ENCODE data around the gene PRKAG1.

DNA sequence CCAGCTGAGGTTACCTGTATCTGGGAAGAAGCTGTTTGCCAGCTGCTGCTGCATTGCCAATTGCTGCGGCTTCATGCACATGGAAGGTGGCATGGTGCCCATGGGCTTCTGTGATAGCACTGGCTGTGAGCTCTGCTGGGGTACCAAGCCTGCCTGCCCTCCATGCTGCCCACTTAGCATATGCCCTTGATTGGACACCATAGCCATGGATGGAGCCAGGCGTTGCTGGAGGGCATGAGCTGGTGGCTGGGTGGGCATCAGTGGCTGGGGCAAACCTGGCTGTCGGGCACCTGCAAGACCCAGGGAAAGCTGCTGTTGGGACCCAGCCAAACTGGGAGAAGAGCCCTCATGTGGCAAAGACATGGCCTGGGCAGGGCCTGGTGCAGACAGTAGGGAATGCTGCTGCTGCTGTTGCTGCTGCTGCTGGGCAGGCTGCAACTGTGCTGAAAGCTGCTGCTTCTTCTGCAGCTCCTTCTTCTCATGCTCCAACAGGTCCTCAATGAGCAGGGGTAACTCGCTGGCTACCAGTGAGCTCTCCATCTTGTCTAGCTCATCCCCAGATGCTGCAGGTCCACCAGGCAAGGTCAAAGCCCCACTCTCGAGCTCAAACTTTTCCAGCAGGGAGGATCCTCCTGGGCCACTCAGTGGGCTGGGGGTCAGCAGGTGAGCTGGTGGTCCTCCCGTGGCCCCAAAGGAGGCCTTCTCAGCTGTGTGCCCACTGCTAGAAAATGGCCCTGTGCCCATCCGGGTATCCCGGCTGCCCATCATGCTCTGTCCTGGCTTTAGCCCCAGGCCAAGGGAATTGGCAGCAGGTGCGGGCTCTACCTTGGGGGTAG is 18.8 kb upstream of the PRKAG1 start:
- TF ChIP-seq, protein P1, sequence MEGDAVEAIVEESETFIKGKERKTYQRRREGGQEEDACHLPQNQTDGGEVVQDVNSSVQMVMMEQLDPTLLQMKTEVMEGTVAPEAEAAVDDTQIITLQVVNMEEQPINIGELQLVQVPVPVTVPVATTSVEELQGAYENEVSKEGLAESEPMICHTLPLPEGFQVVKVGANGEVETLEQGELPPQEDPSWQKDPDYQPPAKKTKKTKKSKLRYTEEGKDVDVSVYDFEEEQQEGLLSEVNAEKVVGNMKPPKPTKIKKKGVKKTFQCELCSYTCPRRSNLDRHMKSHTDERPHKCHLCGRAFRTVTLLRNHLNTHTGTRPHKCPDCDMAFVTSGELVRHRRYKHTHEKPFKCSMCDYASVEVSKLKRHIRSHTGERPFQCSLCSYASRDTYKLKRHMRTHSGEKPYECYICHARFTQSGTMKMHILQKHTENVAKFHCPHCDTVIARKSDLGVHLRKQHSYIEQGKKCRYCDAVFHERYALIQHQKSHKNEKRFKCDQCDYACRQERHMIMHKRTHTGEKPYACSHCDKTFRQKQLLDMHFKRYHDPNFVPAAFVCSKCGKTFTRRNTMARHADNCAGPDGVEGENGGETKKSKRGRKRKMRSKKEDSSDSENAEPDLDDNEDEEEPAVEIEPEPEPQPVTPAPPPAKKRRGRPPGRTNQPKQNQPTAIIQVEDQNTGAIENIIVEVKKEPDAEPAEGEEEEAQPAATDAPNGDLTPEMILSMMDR (IDR thresholded peaks at IDR 0.05; ENCODE audit: low read depth, low read length): no peak
- TF ChIP-seq EZH2phosphoT487 (IDR thresholded peaks at IDR 0.05; ENCODE audit: low read depth): no peak

Data from OCI-LY3 (cell line).